Uterus (tissue), 4 donors: ENCODE results near the gene SYCP2. TPM values are rescaled to one million over a fixed set of nuclear protein-coding genes. Genes with fewer than 3 reads are reported as not detected.

Source experiments
- DNase-seq, 2 donors: peaks; one replicate each; pipeline ENCODE4 v3.0.0-alpha.2; 2019 to 2020
- H3K27ac ChIP-seq, 2 donors: fragments of 200-600 bp; sonication (generic); 1 replicate in 1 of 2; 2 replicates in 1 of 2; pipeline ENCODE4 v1.5.1; 2016 to 2018
- H3K27me3 ChIP-seq, 2 donors: fragments of 200-600 bp; sonication (generic); one replicate each; pipeline ENCODE4 v1.5.1; 2018 to 2019; ENCODE audit warnings: control low read depth in 1 of 2
- H3K36me3 ChIP-seq, 2 donors: fragments of 200-600 bp; sonication (generic); one replicate each; pipeline ENCODE4 v1.5.1; 2019; ENCODE audit warnings: control low read depth in 1 of 2
- H3K4me1 ChIP-seq, 2 donors: fragments of 200-600 bp; sonication (generic); one replicate each; pipeline ENCODE4 v1.5.1; 2018 to 2019; ENCODE audit warnings: control low read depth in 1 of 2
- H3K4me3 ChIP-seq, 2 donors: fragments of 200-600 bp; sonication (generic); 1 replicate in 1 of 2; 2 replicates in 1 of 2; pipeline ENCODE4 v1.5.1; 2018 to 2019; ENCODE audit warnings: mild to moderate bottlenecking in 1 of 2
- H3K9me3 ChIP-seq, 2 donors: fragments of 200-600 bp; sonication (generic); one replicate each; pipeline ENCODE4 v1.5.1; 2019; ENCODE audit warnings: control low read depth in 1 of 2
- POLR2A ChIP-seq, 2 donors: fragments of 450-650 bp; IDR thresholded peaks; one replicate each; pipeline ENCODE4 v1.6.1; 2016; ENCODE audit warnings: antibody characterized with exemption in 2 of 2, mild to moderate bottlenecking in 1 of 2, moderate library complexity in 1 of 2
- intact Hi-C: fragments of 100-400 bp; cut with DNase I; formaldehyde crosslinking; loops from one replicate; pipeline ENCODE4 v1.15.1; 2023; ENCODE audit warnings: low total_unique reads
- total RNA-seq, 4 donors: library from RNA; depleted of rRNA in 3 of 4; stranded (reverse); fragments of >200 nt in 3 of 4; gene quantifications; one replicate each; pipeline versions ENCODE4 v1.1.0 to v1.2.4, GENCODE V29; 2014 to 2023
- TF ChIP-seq, protein P1 (sequence below), 4 experiments: fragments of 200-600 bp in 2 of 4; fragments of 450-650 bp in 2 of 4; sonication (generic) in 2 of 4; IDR thresholded peaks; one replicate each; pipeline ENCODE4 v1.5.1; 2016 to 2019; ENCODE audit warnings: antibody characterized with exemption in 4 of 4, mild to moderate bottlenecking in 2 of 4, moderate library complexity in 1 of 4
- donor health status: DM: yes; HTN: yes; CAD: no.

Gene SYCP2
- total RNA-seq, 4 donors from 2014 or later: 1.2 to 22.5 (median 6.6) TPM

DNA sequence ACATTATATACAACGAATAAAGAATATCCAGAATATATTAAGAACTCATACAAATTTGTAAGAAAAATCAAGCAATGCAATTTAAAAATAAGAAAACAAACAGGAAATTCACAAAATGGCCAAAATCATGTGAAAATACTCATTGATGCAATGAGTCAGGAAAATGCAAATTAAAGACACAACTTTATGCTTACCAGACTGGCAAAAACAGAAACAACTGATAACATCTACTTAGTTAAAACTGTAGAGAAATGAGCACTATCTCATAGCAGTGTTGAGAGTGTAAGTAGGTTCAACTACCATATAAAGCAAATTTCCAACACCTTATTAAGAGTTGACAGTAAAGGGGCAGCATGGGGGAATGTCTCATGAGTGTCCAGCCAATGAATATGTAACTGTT lies 62.3 kb downstream of the SYCP2 start:
- Histone ChIP-seq H3K4me3 (no peak overlapping the region), H3K27me3 (no peaks in the 10 kb centered on the region), H3K36me3 (no peaks in the 10 kb centered on the region), H3K4me1 (no peaks in the 10 kb centered on the region), H3K9me3 (no peaks in the 10 kb centered on the region), H3K27ac (no peak overlapping the region)
- intact Hi-C loops: no loop called here
- TF ChIP-seq, protein P1, sequence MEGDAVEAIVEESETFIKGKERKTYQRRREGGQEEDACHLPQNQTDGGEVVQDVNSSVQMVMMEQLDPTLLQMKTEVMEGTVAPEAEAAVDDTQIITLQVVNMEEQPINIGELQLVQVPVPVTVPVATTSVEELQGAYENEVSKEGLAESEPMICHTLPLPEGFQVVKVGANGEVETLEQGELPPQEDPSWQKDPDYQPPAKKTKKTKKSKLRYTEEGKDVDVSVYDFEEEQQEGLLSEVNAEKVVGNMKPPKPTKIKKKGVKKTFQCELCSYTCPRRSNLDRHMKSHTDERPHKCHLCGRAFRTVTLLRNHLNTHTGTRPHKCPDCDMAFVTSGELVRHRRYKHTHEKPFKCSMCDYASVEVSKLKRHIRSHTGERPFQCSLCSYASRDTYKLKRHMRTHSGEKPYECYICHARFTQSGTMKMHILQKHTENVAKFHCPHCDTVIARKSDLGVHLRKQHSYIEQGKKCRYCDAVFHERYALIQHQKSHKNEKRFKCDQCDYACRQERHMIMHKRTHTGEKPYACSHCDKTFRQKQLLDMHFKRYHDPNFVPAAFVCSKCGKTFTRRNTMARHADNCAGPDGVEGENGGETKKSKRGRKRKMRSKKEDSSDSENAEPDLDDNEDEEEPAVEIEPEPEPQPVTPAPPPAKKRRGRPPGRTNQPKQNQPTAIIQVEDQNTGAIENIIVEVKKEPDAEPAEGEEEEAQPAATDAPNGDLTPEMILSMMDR (IDR thresholded peaks at IDR 0.05): no peak
- TF ChIP-seq POLR2A (IDR thresholded peaks at IDR 0.05): no peak
- no peak for DNase-seq

DNA sequence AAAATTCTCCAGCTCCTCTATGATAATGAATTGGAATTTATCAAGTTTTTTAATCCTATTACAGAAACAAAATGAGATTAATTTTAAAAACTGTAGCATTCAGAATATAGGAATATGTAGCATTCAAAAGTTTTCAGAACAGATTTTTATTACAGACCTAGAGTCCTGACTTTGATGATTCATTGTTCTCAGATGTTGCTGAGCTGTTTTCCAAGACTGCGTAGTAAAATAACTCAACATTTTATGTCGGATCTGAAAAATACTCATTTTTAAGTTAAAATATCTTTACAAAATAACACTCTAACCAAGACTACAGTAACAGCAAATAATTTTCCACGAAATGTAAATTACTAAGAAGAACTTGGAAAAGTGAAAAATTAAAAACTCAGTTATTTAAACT lies 67.1 kb downstream of the SYCP2 start:
- Histone ChIP-seq H3K27me3 (no peaks in the 10 kb centered on the region), H3K9me3 (no peaks in the 10 kb centered on the region), H3K27ac (no peak overlapping the region), H3K36me3 (no peaks in the 10 kb centered on the region), H3K4me1 (no peaks in the 10 kb centered on the region), H3K4me3 (no peak overlapping the region)
- no peak for DNase-seq
- intact Hi-C loops: no loop called here
- no peak for TF ChIP-seq POLR2A (IDR thresholded peaks at IDR 0.05)
- TF ChIP-seq, protein P1 (IDR thresholded peaks at IDR 0.05): no peak

DNA sequence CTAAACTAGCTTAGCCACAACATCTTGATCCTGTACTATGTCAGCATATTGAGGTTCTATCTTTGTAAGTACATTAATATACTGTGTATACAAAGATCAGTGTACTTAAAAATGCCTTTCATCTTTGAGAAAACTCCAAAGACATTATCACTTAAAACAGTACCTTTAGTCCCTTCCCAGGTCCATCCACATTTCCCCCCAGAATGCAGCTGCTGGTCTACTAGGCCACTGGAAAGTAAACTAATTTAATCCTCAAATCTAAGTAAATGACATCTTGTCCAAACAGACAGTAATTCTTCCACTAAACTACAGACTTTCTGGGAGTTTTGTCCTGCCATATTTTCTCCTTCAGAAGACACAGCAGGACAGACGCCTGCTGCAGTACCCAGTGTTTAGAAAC lies 68.7 kb downstream of the SYCP2 start:
- Histone ChIP-seq H3K4me1 (no peaks in the 10 kb centered on the region), H3K27me3 (no peaks in the 10 kb centered on the region), H3K36me3 (no peaks in the 10 kb centered on the region), H3K27ac (no peak overlapping the region), H3K4me3 (no peak overlapping the region), H3K9me3 (no peaks in the 10 kb centered on the region)
- DNase-seq: no peak
- intact Hi-C loops: no loop called here
- no peak for TF ChIP-seq POLR2A (IDR thresholded peaks at IDR 0.05)
- TF ChIP-seq, protein P1 (IDR thresholded peaks at IDR 0.05): no peak

DNA sequence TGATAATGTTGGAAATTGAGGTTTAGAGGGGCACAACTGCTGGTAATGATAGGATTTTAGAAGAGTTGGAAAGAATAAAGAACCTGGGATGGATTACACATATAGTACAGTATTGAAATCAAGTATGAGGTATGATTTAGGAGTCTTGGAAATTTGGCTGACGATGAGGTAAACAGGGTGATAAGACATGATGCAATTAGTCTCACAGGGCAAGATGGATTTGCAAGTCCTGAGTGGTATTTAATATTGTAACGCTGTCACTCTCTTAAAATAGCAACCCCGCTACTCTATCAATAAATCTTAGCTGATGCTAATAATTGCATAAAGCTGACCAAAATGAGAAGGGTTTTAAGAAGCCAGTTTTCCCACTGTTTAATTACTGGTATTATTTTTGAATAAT lies 70.4 kb downstream of the SYCP2 start:
- intact Hi-C loops: no loop called here
- H3K4me1 ChIP-seq: no peaks in the 10 kb centered on the region
- TF ChIP-seq POLR2A (IDR thresholded peaks at IDR 0.05): no peak
- TF ChIP-seq, protein P1 (IDR thresholded peaks at IDR 0.05): no peak
- H3K9me3 ChIP-seq: no peaks in the 10 kb centered on the region
- H3K36me3 ChIP-seq: no peaks in the 10 kb centered on the region
- DNase-seq: no peak
- no peak overlapping the region for H3K4me3 ChIP-seq
- no peak overlapping the region for H3K27ac ChIP-seq
- no peaks in the 10 kb centered on the region for H3K27me3 ChIP-seq

DNA sequence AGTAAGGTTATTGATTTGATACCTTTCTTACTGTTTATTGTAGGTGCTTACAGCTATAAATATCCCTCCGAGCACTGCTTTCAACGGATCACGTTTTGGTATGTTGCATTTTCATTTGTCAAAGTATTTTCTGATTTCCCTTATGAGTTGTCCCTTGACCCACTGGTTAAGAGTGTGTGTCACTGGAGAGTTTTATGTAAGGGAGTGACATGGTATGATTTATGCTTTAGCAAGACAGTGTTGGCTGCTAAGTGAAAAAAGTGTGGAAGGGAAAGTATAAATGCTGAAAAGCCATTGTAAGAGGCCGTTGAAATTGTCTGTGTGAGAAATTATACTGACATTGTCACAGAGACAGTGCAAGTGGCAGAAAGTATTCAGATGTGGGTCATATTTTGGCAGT lies 72.0 kb downstream of the SYCP2 start:
- H3K27me3 ChIP-seq: no peaks in the 10 kb centered on the region
- H3K36me3 ChIP-seq: no peaks in the 10 kb centered on the region
- DNase-seq: no peak
- TF ChIP-seq POLR2A (IDR thresholded peaks at IDR 0.05): no peak
- TF ChIP-seq, protein P1 (IDR thresholded peaks at IDR 0.05): no peak
- H3K4me3 ChIP-seq: no peak overlapping the region
- H3K9me3 ChIP-seq: no peaks in the 10 kb centered on the region
- H3K4me1 ChIP-seq: no peaks in the 10 kb centered on the region
- intact Hi-C loops: no loop called here
- H3K27ac ChIP-seq: no peak overlapping the region
